LNCAP (cell line): ENCODE results near the gene PLP2.

Source experiments
- CTCF ChIP-seq: fragments of 450-650 bp; IDR thresholded peaks from 2 replicates; pipeline ENCODE4 v1.5.1; 2017; ENCODE audit warnings: mild to moderate bottlenecking

The PLP2 gene

GRCh38 chrX:49153467-49153866, 18.2 kb upstream of the PLP2 start:
- no peak for TF ChIP-seq CTCF

- TF ChIP-seq CTCF = no peak
Observed at GRCh38 chrX:49155243-49155899, 16.3 kb upstream of the PLP2 start.

- peak; percentile 67 for TF ChIP-seq CTCF
Observed at GRCh38 chrX:49155900-49156837, 15.5 kb upstream of the PLP2 start.

GRCh38 chrX:49157194-49157593, 14.5 kb upstream of the PLP2 start:
- TF ChIP-seq CTCF = no peak

GRCh38 chrX:49160908-49161307, 10.8 kb upstream of the PLP2 start:
- no peak for TF ChIP-seq CTCF

- TF ChIP-seq CTCF = no peak
Observed at GRCh38 chrX:49161632-49162031, 10.1 kb upstream of the PLP2 start.

- TF ChIP-seq CTCF = no peak
Observed at GRCh38 chrX:49162620-49163019, 9.1 kb upstream of the PLP2 start, which contains the start of gene MAGIX. MAGIX (plus strand) TSS chrX:49162758; CDS start chrX:49162890, 132 bp downstream.
